AG08395 (cell line): ENCODE measurements around the gene DDX39B.

Experiments used
- DNase-seq: peaks from one replicate; pipeline ENCODE4 v3.0.0; 2012; ENCODE audit warnings: mixed read lengths, low spot score

The DDX39B gene

GRCh38 chr6:31485055-31485454, 56.7 kb downstream of the DDX39B start:
- DNase-seq = no peak

- DNase-seq = no peak
These were observed 58.4 kb downstream of the DDX39B start for GRCh38 chr6:31483392-31483791.

- DNase-seq = no peak
These were observed 61.2 kb downstream of the DDX39B start for GRCh38 chr6:31480574-31480973.
